HL-60 (cell line): ENCODE results near the gene CCDC159.

Experiments
- DNase-seq, 2 experiments: peaks; one replicate each; pipeline ENCODE4 v3.0.0-alpha.2; 2010 to 2020; ENCODE audit warnings: low read depth in 1 of 2, low spot score in 1 of 2
- H3K27ac ChIP-seq: fragments of 250-450 bp; sonication (Bioruptor Pico); replicated peaks from 2 replicates; pipeline ENCODE4 v1.5.1; 2020; ENCODE audit warnings: mild to moderate bottlenecking, moderate library complexity
- H3K27me3 ChIP-seq: fragments of 250-450 bp; sonication (Bioruptor Pico); 2 replicates; pipeline ENCODE4 v1.5.1; 2021; ENCODE audit warnings: mild to moderate bottlenecking, moderate library complexity; ENCODE audit not compliant: insufficient read depth, poor library complexity, severe bottlenecking
- H3K4me3 ChIP-seq: replicated peaks from 2 replicates; pipeline ENCODE4 v1.5.1; 2011; ENCODE audit warnings: mild to moderate bottlenecking, control low read depth, low read length; ENCODE audit not compliant: insufficient read depth
- CTCF ChIP-seq: IDR thresholded peaks from one replicate; pipeline ENCODE4 v1.5.1; 2011; ENCODE audit warnings: low read length, control low read depth, inconsistent platforms; ENCODE audit not compliant: insufficient read depth
- GABPA ChIP-seq: IDR thresholded peaks from 2 replicates; pipeline ENCODE4 v1.6.1; 2012; ENCODE audit warnings: low read depth
- POLR2AphosphoS5 ChIP-seq: IDR thresholded peaks from 2 replicates; pipeline ENCODE4 v1.6.1; 2012; ENCODE audit warnings: low read depth
- REST ChIP-seq: IDR thresholded peaks from 2 replicates; pipeline ENCODE4 v1.6.1; 2012; ENCODE audit warnings: low read depth; ENCODE audit not compliant: insufficient replicate concordance
- SPI1 ChIP-seq: IDR thresholded peaks from 2 replicates; pipeline ENCODE4 v1.6.1; 2012; ENCODE audit warnings: low read depth, mild to moderate bottlenecking, borderline replicate concordance

The CCDC159 gene

GRCh38 chr19:11374433-11375142, 28.3 kb downstream of the CCDC159 start, which contains the start of gene SWSAP1:
TSS of gene SWSAP1 (plus strand) at chr19:11374666. CDS start at chr19:11374681, 15 bp downstream.
- Histone ChIP-seq H3K27me3 (no peaks in the 10 kb centered on the region), H3K4me3 (peak within 1 kb of the TSS; percentile 68), H3K27ac (peak within 1 kb of the TSS; percentile 95)
- TF ChIP-seq POLR2AphosphoS5: peak; percentile 85
- TF ChIP-seq REST: peak; percentile 49
- TF ChIP-seq CTCF: no peak
- no peak; the same call in 1 of the 2 replicates for TF ChIP-seq GABPA
- peak; percentile 99 to 100 for DNase-seq

DNA sequence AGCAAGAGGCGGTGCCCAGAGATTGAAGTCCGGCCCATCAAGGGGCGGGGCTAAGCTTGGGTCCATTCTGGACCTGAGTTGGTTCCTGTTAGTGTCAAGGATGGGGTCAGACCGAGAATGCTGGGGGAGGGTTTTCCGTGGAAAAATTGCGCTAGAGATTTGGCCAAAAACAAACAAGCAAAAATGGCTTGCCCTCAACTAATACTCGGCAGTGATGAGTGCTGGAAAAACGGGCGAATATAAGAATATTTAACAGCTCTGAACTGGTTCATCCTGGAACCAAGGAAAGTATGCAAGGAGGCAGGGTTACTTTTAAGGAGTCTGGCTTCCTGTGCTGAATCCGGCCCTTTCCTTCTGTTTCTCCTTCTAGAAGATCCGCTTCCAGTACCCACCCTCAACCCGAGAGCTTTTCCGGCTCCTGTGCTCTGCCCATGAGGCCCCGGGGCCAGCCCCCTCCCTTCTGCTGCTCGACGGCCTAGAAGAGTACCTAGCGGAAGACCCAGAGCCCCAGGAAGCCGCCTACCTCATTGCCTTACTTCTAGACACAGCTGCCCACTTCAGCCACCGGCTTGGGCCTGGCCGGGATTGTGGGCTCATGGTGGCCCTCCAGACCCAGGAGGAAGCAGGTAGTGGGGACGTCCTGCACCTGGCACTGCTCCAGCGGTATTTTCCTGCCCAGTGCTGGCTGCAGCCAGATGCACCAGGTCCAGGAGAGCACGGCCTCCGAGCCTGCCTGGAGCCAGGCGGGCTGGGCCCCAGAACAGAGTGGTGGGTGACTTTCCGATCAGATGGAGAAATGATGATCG, 29.0 kb downstream of the CCDC159 start:
- peak overlapping the region; percentile 68 for H3K4me3 ChIP-seq
- DNase-seq: peak; percentile 54 to 87
- TF ChIP-seq POLR2AphosphoS5 (no peak), REST (peak; percentile 44)

DNA sequence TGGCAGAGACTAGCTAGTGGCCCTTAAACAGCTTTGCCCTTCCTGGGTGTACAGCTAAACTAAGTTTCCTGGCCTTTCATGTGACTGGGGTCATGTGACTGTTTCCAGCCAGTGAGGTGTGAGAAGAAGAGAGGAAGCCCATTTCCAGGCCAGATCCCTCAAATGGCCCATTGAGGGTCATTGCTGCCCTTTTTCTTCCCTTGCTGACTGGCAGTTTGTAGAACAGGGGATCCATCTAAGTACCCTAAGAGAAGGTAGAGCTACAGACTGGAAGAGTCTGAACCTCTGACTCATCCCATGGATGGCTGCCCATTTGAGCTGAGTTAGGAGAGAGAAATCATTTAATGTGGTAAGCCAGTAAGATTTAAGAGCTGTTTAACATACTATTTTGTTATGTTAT, 30.9 kb downstream of the CCDC159 start:
- DNase-seq: peak; percentile 50 to 74
- H3K27me3 ChIP-seq: no peaks in the 10 kb centered on the region
- TF ChIP-seq POLR2AphosphoS5 (no peak), REST (no peak), GABPA (no peak), CTCF (no peak), SPI1 (peak; percentile 48; the same call in 1 of the 2 replicates)
- H3K4me3 ChIP-seq: no peak overlapping the region
- H3K27ac ChIP-seq: peak overlapping the region; percentile 95

More for the DNA sequence above, 29.0 kb downstream of the CCDC159 start:
- Histone ChIP-seq H3K27ac (peak overlapping the region; percentile 95), H3K27me3 (no peaks in the 10 kb centered on the region)
